GM06990 (cell line): ENCODE measurements around the gene PFKL.

Source experiments
- DNase-seq: peaks from one replicate; pipeline ENCODE4 v3.0.0-alpha.2; 2011; ENCODE audit not compliant: insufficient read length; ENCODE audit errors: extremely low read depth
- H3K27me3 ChIP-seq: replicated peaks from 2 replicates; pipeline ENCODE4 v1.6.0; 2011; ENCODE audit warnings: low read length; ENCODE audit not compliant: control insufficient read depth, insufficient read depth
- H3K36me3 ChIP-seq: 2 replicates; pipeline ENCODE4 v1.5.1; 2011; ENCODE audit warnings: low read length; ENCODE audit not compliant: control insufficient read depth, insufficient read depth
- H3K4me3 ChIP-seq: replicated peaks from 2 replicates; pipeline ENCODE4 v1.5.1; 2011; ENCODE audit warnings: low read depth, mild to moderate bottlenecking, control low read depth, low read length
- TF ChIP-seq, protein P1 (sequence below): IDR thresholded peaks from 2 replicates; pipeline ENCODE4 v1.5.1; 2011; ENCODE audit warnings: low read length, control low read depth, mild to moderate bottlenecking, inconsistent platforms; ENCODE audit not compliant: insufficient read depth, poor library complexity, severe bottlenecking

PFKL gene

DNA sequence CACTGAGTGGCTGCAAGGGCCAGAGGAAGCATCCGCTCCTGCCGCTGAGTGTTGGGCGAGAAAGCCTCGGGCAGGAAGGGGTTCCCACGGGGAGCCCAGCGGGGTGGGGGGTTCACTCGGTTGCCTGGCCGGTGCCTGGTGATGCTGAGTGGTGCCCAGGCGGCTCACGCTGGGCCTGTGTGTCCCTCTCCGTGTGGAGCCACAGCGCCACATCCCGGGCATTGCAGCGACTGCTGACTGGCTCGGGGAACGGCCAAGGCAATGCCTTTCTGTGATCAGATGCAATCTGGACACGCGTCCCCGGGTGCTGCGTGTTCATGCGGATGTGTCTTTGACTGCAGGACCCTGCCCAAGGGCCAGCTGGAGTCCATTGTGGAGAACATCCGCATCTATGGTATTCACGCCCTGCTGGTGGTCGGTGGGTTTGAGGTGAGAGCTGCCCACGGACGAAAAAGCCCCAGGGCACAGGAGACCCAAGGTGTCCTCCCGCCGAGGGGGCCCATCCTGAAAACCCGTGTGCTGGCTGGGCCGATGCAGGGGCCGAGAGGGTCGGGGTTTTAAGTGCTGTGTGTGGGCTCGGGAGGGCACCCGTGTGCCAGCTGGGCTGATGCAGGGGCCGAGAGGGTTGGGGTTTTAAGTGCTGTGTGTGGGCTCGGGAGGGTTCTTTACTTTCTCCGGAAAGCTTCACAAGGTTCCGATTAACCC, 22.9 kb downstream of the PFKL start:
- no peak overlapping the region for H3K4me3 ChIP-seq
- H3K36me3 ChIP-seq, result peaks cover 58% of the 10 kb centered on the region
- TF ChIP-seq, protein P1, sequence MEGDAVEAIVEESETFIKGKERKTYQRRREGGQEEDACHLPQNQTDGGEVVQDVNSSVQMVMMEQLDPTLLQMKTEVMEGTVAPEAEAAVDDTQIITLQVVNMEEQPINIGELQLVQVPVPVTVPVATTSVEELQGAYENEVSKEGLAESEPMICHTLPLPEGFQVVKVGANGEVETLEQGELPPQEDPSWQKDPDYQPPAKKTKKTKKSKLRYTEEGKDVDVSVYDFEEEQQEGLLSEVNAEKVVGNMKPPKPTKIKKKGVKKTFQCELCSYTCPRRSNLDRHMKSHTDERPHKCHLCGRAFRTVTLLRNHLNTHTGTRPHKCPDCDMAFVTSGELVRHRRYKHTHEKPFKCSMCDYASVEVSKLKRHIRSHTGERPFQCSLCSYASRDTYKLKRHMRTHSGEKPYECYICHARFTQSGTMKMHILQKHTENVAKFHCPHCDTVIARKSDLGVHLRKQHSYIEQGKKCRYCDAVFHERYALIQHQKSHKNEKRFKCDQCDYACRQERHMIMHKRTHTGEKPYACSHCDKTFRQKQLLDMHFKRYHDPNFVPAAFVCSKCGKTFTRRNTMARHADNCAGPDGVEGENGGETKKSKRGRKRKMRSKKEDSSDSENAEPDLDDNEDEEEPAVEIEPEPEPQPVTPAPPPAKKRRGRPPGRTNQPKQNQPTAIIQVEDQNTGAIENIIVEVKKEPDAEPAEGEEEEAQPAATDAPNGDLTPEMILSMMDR, result no peak
- H3K27me3 ChIP-seq, result no peaks in the 10 kb centered on the region
- DNase-seq, result no peak

DNA sequence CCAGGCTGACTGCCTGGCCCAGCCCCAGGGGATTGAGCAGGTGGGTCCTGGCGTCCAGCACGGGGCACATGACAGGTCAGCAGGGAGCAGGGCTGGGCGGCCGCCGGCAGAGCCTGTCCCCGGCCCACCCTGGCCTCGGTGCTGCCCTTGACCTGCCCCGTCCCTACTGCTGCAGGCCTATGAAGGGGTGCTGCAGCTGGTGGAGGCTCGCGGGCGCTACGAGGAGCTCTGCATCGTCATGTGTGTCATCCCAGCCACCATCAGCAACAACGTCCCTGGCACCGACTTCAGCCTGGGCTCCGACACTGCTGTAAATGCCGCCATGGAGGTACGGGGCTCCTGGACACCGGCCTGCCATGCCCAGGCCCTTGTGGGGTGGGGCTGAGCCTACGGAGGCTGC, 23.7 kb downstream of the PFKL start:
- Histone ChIP-seq H3K4me3 (no peak overlapping the region), H3K36me3 (peaks cover 54% of the 10 kb centered on the region), H3K27me3 (no peaks in the 10 kb centered on the region)
- TF ChIP-seq, protein P1, result no peak
- DNase-seq, result no peak

DNA sequence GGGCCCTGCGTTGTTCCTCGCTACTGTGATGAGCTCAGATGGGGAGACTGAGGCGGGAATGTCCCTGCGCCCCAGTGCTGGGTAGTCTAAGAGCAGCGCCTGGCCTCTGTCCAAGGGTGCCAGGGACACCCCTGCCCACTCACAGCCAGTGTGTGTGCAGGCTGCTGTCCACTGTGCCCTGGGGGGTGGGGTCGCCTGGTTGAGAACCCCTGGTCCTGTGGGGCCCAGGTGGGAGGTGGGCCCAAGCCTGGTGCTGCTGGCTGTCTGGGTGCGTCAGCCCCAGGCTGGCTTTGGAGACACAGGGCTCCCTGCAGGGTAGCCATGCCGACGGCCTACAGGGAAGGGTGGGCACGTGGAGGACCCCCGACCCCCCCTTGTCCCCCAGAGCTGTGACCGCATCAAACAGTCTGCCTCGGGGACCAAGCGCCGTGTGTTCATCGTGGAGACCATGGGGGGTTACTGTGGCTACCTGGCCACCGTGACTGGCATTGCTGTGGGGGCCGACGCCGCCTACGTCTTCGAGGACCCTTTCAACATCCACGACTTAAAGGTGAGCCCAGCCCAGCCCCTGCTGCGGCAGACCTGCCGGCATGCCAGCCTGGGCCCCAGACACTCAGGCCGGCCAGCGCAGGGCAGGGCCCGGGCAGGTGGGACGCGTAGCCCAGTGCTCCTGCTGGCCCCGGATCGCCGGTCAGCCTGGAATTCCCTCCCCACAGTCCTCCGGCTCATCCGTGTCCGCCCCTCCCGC, 24.4 kb downstream of the PFKL start:
- Histone ChIP-seq H3K36me3 (peaks cover 49% of the 10 kb centered on the region), H3K4me3 (no peak overlapping the region), H3K27me3 (no peaks in the 10 kb centered on the region)
- TF ChIP-seq, protein P1, result no peak
- no peak for DNase-seq

- TF ChIP-seq, protein P1, result no peak
Observed at GRCh38 chr21:44324854-44325107, 24.9 kb downstream of the PFKL start.

GRCh38 chr21:44325386-44326271, 25.8 kb downstream of the PFKL start:
- DNase-seq, result no peak
- no peak overlapping the region for H3K4me3 ChIP-seq
- TF ChIP-seq, protein P1, result no peak
- peaks cover 41% of the 10 kb centered on the region for H3K36me3 ChIP-seq
- no peaks in the 10 kb centered on the region for H3K27me3 ChIP-seq

More at GRCh38 chr21:44324854-44325107, 24.9 kb downstream of the PFKL start:
- DNase-seq, result no peak
- Histone ChIP-seq H3K27me3 (no peaks in the 10 kb centered on the region), H3K36me3 (peaks cover 46% of the 10 kb centered on the region), H3K4me3 (no peak overlapping the region)
